HG03457 (cell line): Measurements from ENCODE around the gene ACAA2.

Experiments used
- ATAC-seq: cut with Tn5 transposase; IDR thresholded peaks from one replicate; pipeline ENCODE4 v1.9.1; 2021; ENCODE audit warnings: moderate number of reproducible peaks; ENCODE audit not compliant: unreplicated experiment

The ACAA2 gene

GRCh38 chr18:49768051-49768391, 45.3 kb downstream of the ACAA2 start:
- no peak for ATAC-seq

- ATAC-seq, result no peak
These were observed 46.0 kb downstream of the ACAA2 start for GRCh38 chr18:49767111-49768050.

GRCh38 chr18:49766646-49767045, 46.7 kb downstream of the ACAA2 start:
- no peak for ATAC-seq

GRCh38 chr18:49764032-49764431, 49.3 kb downstream of the ACAA2 start:
- no peak for ATAC-seq

GRCh38 chr18:49763590-49763989, 49.7 kb downstream of the ACAA2 start:
- no peak for ATAC-seq

- no peak for ATAC-seq
These were observed 50.9 kb downstream of the ACAA2 start for GRCh38 chr18:49762191-49763077.

GRCh38 chr18:49761771-49762170, 51.6 kb downstream of the ACAA2 start:
- no peak for ATAC-seq

GRCh38 chr18:49758263-49758610, 55.1 kb downstream of the ACAA2 start:
- no peak for ATAC-seq

- ATAC-seq, result no peak
These were observed 55.6 kb downstream of the ACAA2 start for GRCh38 chr18:49757513-49758262.

- no peak for ATAC-seq
These were observed 56.5 kb downstream of the ACAA2 start for GRCh38 chr18:49756671-49757362.

- no peak for ATAC-seq
These were observed 57.2 kb downstream of the ACAA2 start for GRCh38 chr18:49756135-49756534.

- no peak for ATAC-seq
These were observed 57.8 kb downstream of the ACAA2 start for GRCh38 chr18:49755489-49755888.

GRCh38 chr18:49754866-49755265, 58.5 kb downstream of the ACAA2 start:
- no peak for ATAC-seq

- ATAC-seq, result no peak
These were observed 59.7 kb downstream of the ACAA2 start for GRCh38 chr18:49753643-49754042.

GRCh38 chr18:49752095-49752457, 61.3 kb downstream of the ACAA2 start:
- ATAC-seq, result no peak

- no peak for ATAC-seq
These were observed 61.8 kb downstream of the ACAA2 start for GRCh38 chr18:49751427-49752094.

- no peak for ATAC-seq
These were observed 63.8 kb downstream of the ACAA2 start for GRCh38 chr18:49749563-49749962.

GRCh38 chr18:49747876-49748275, 65.5 kb downstream of the ACAA2 start:
- no peak for ATAC-seq

- no peak for ATAC-seq
These were observed 68.0 kb downstream of the ACAA2 start for GRCh38 chr18:49745045-49746014.
